ENCODE data around the gene IQGAP2. TPM values are rescaled to one million over a fixed set of nuclear protein-coding genes. Genes with fewer than 3 reads are reported as not detected.

IQGAP2 gene
- total and polyA plus RNA-seq, 2 of the 8 experiments (the other 6 are each of a cell fraction or from before 2014, with no cell fraction given): 19.7 to 66.0 TPM

- TF ChIP-seq, protein P1, sequence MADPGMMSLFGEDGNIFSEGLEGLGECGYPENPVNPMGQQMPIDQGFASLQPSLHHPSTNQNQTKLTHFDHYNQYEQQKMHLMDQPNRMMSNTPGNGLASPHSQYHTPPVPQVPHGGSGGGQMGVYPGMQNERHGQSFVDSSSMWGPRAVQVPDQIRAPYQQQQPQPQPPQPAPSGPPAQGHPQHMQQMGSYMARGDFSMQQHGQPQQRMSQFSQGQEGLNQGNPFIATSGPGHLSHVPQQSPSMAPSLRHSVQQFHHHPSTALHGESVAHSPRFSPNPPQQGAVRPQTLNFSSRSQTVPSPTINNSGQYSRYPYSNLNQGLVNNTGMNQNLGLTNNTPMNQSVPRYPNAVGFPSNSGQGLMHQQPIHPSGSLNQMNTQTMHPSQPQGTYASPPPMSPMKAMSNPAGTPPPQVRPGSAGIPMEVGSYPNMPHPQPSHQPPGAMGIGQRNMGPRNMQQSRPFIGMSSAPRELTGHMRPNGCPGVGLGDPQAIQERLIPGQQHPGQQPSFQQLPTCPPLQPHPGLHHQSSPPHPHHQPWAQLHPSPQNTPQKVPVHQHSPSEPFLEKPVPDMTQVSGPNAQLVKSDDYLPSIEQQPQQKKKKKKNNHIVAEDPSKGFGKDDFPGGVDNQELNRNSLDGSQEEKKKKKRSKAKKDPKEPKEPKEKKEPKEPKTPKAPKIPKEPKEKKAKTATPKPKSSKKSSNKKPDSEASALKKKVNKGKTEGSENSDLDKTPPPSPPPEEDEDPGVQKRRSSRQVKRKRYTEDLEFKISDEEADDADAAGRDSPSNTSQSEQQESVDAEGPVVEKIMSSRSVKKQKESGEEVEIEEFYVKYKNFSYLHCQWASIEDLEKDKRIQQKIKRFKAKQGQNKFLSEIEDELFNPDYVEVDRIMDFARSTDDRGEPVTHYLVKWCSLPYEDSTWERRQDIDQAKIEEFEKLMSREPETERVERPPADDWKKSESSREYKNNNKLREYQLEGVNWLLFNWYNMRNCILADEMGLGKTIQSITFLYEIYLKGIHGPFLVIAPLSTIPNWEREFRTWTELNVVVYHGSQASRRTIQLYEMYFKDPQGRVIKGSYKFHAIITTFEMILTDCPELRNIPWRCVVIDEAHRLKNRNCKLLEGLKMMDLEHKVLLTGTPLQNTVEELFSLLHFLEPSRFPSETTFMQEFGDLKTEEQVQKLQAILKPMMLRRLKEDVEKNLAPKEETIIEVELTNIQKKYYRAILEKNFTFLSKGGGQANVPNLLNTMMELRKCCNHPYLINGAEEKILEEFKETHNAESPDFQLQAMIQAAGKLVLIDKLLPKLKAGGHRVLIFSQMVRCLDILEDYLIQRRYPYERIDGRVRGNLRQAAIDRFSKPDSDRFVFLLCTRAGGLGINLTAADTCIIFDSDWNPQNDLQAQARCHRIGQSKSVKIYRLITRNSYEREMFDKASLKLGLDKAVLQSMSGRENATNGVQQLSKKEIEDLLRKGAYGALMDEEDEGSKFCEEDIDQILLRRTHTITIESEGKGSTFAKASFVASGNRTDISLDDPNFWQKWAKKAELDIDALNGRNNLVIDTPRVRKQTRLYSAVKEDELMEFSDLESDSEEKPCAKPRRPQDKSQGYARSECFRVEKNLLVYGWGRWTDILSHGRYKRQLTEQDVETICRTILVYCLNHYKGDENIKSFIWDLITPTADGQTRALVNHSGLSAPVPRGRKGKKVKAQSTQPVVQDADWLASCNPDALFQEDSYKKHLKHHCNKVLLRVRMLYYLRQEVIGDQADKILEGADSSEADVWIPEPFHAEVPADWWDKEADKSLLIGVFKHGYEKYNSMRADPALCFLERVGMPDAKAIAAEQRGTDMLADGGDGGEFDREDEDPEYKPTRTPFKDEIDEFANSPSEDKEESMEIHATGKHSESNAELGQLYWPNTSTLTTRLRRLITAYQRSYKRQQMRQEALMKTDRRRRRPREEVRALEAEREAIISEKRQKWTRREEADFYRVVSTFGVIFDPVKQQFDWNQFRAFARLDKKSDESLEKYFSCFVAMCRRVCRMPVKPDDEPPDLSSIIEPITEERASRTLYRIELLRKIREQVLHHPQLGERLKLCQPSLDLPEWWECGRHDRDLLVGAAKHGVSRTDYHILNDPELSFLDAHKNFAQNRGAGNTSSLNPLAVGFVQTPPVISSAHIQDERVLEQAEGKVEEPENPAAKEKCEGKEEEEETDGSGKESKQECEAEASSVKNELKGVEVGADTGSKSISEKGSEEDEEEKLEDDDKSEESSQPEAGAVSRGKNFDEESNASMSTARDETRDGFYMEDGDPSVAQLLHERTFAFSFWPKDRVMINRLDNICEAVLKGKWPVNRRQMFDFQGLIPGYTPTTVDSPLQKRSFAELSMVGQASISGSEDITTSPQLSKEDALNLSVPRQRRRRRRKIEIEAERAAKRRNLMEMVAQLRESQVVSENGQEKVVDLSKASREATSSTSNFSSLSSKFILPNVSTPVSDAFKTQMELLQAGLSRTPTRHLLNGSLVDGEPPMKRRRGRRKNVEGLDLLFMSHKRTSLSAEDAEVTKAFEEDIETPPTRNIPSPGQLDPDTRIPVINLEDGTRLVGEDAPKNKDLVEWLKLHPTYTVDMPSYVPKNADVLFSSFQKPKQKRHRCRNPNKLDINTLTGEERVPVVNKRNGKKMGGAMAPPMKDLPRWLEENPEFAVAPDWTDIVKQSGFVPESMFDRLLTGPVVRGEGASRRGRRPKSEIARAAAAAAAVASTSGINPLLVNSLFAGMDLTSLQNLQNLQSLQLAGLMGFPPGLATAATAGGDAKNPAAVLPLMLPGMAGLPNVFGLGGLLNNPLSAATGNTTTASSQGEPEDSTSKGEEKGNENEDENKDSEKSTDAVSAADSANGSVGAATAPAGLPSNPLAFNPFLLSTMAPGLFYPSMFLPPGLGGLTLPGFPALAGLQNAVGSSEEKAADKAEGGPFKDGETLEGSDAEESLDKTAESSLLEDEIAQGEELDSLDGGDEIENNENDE (IDR thresholded peaks at IDR 0.05; ENCODE audit: insufficient replicate concordance, low read length): no peak
- TF ChIP-seq EZH2 (IDR thresholded peaks at IDR 0.05; ENCODE audit: low read depth, low read length, severe bottlenecking): no peak
- no peak for TF ChIP-seq GABPA (IDR thresholded peaks at IDR 0.05; ENCODE audit: borderline replicate concordance, insufficient read depth, low read length)
- TF ChIP-seq YY1 (IDR thresholded peaks at IDR 0.05; ENCODE audit: low read depth, low read length): no peak
- TF ChIP-seq SIRT6 (IDR thresholded peaks at IDR 0.05; ENCODE audit: low read length): no peak
- TF ChIP-seq FOSL1 (IDR thresholded peaks at IDR 0.05; ENCODE audit: insufficient read depth, low read depth, low read length): no peak
- TF ChIP-seq HDAC6 (IDR thresholded peaks at IDR 0.05; ENCODE audit: low read depth, low read length): no peak
- TF ChIP-seq SP2 (IDR thresholded peaks at IDR 0.05; ENCODE audit: low read length): no peak
- TF ChIP-seq POLR2A (IDR thresholded peaks at IDR 0.05; ENCODE audit: control extremely low read depth in 1 of 2, low read depth in 2 of 2, low read length in 2 of 2): no peak
- TF ChIP-seq, protein P2, sequence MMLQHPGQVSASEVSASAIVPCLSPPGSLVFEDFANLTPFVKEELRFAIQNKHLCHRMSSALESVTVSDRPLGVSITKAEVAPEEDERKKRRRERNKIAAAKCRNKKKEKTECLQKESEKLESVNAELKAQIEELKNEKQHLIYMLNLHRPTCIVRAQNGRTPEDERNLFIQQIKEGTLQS (IDR thresholded peaks at IDR 0.05; ENCODE audit: insufficient read depth, low read depth, low read length): no peak
- TF ChIP-seq CEBPB (IDR thresholded peaks at IDR 0.05; ENCODE audit: low read depth, low read length): no peak
- no peak for TF ChIP-seq GTF2F1 (IDR thresholded peaks at IDR 0.05; ENCODE audit: borderline replicate concordance, low read depth, low read length)
- no peak for TF ChIP-seq KDM1A (IDR thresholded peaks at IDR 0.05; ENCODE audit: borderline replicate concordance, low read length)
These were observed 298.2 kb downstream of the IQGAP2 start (continued) for GRCh38 chr5:76701298-76701697.

Data from H1 (cell line).